H9 (cell line): ENCODE results near the gene AP3D1. TPM values are rescaled to one million over a fixed set of nuclear protein-coding genes. Genes with fewer than 3 reads are reported as not detected.

Source experiments
- DNase-seq: peaks from one replicate; pipeline ENCODE4 v3.0.0-alpha.2; 2017
- H2AFZ ChIP-seq: one replicate; pipeline ENCODE4 v1.6.1; 2013; ENCODE audit warnings: mild to moderate bottlenecking, low read length, control low read depth, moderate library complexity
- H2AK5ac ChIP-seq: 2 replicates; pipeline ENCODE4 v1.6.1; 2013; ENCODE audit warnings: low read length, control low read depth, mixed read lengths; ENCODE audit not compliant: insufficient read length
- H2BK120ac ChIP-seq: one replicate; pipeline ENCODE4 v1.6.1; 2013; ENCODE audit warnings: low read depth, mild to moderate bottlenecking, low read length, control low read depth, inconsistent platforms; ENCODE audit not compliant: poor library complexity, severe bottlenecking
- H2BK12ac ChIP-seq: 2 replicates; pipeline ENCODE4 v1.6.1; 2013; ENCODE audit warnings: low read length, control low read depth, mixed read lengths, low read depth; ENCODE audit not compliant: insufficient read length
- H2BK15ac ChIP-seq: 2 replicates; pipeline ENCODE4 v1.6.1; 2013; ENCODE audit warnings: low read depth, low read length, control low read depth
- H2BK20ac ChIP-seq: one replicate; pipeline ENCODE4 v1.6.1; 2013; ENCODE audit warnings: low read depth, mild to moderate bottlenecking, low read length, control low read depth, inconsistent platforms; ENCODE audit not compliant: poor library complexity, severe bottlenecking
- H2BK5ac ChIP-seq: 2 replicates; pipeline ENCODE4 v1.6.1; 2013; ENCODE audit warnings: low read length, control low read depth, mixed read lengths; ENCODE audit not compliant: insufficient read length
- H3K14ac ChIP-seq: 2 replicates; pipeline ENCODE4 v1.6.1; 2013; ENCODE audit warnings: low read length, control low read depth; ENCODE audit not compliant: insufficient read depth
- H3K18ac ChIP-seq: 2 replicates; pipeline ENCODE4 v1.6.1; 2013; ENCODE audit warnings: low read depth, mild to moderate bottlenecking, mixed read lengths, low read length, control low read depth; ENCODE audit not compliant: insufficient read length
- H3K23ac ChIP-seq: 2 replicates; pipeline ENCODE4 v1.6.1; 2013; ENCODE audit warnings: low read length, control low read depth, mixed read lengths, low read depth; ENCODE audit not compliant: insufficient read length
- H3K23me2 ChIP-seq: 2 replicates; pipeline ENCODE4 v1.6.1; 2013; ENCODE audit warnings: low read depth, mild to moderate bottlenecking, mixed read lengths, low read length, control low read depth; ENCODE audit not compliant: insufficient read length, poor library complexity, severe bottlenecking
- H3K27ac ChIP-seq: 2 replicates; pipeline ENCODE4 v1.5.1; 2013; ENCODE audit warnings: low read length, control low read depth, mixed read lengths, low read depth; ENCODE audit not compliant: insufficient read length
- H3K27me3 ChIP-seq: 2 replicates; pipeline ENCODE4 v1.6.1; 2013; ENCODE audit warnings: low read length, control low read depth, inconsistent platforms; ENCODE audit not compliant: insufficient read depth
- H3K4ac ChIP-seq: 2 replicates; pipeline ENCODE4 v1.6.1; 2013; ENCODE audit warnings: low read depth, mild to moderate bottlenecking, control low read depth, inconsistent platforms, low read length, moderate library complexity
- H3K4me1 ChIP-seq: 2 replicates; pipeline ENCODE4 v1.6.1; 2013; ENCODE audit warnings: low read length, control low read depth, inconsistent platforms; ENCODE audit not compliant: insufficient read depth
- H3K4me2 ChIP-seq: 2 replicates; pipeline ENCODE4 v1.6.1; 2013; ENCODE audit warnings: low read length, control low read depth, mixed read lengths; ENCODE audit not compliant: insufficient read length, insufficient read depth
- H3K56ac ChIP-seq: 2 replicates; pipeline ENCODE4 v1.6.1; 2013; ENCODE audit warnings: low read depth, mild to moderate bottlenecking, mixed read lengths, low read length, control low read depth; ENCODE audit not compliant: insufficient read length
- H3K79me1 ChIP-seq: 2 replicates; pipeline ENCODE4 v1.6.1; 2013; ENCODE audit warnings: low read depth, mild to moderate bottlenecking, moderate library complexity, low read length, control low read depth, inconsistent platforms; ENCODE audit not compliant: insufficient read depth, poor library complexity, severe bottlenecking
- H3K79me2 ChIP-seq: 2 replicates; pipeline ENCODE4 v1.6.1; 2013; ENCODE audit warnings: low read length, control low read depth, inconsistent platforms; ENCODE audit not compliant: insufficient read depth
- H3K9ac ChIP-seq: 2 replicates; pipeline ENCODE4 v1.6.1; 2013; ENCODE audit warnings: low read length, control low read depth, mixed read lengths; ENCODE audit not compliant: insufficient read length; ENCODE audit errors: extremely low read depth
- H3K9me3 ChIP-seq: one replicate; pipeline ENCODE4 v1.6.1; 2013; ENCODE audit warnings: low read depth, low read length, inconsistent platforms; ENCODE audit not compliant: control insufficient read depth
- H3T11ph ChIP-seq: one replicate; pipeline ENCODE4 v1.6.1; 2013; ENCODE audit warnings: mild to moderate bottlenecking, low read length, control low read depth, inconsistent platforms
- H4K20me1 ChIP-seq: one replicate; pipeline ENCODE4 v1.6.1; 2013; ENCODE audit not compliant: control insufficient read depth, insufficient read length, insufficient read depth
- H4K5ac ChIP-seq: 2 replicates; pipeline ENCODE4 v1.6.1; 2013; ENCODE audit warnings: low read depth, mild to moderate bottlenecking, mixed read lengths, low read length, control low read depth; ENCODE audit not compliant: insufficient read length
- H4K8ac ChIP-seq: replicated peaks from 2 replicates; pipeline ENCODE4 v1.6.1; 2013; ENCODE audit warnings: low read length, control low read depth, mixed read lengths, low read depth; ENCODE audit not compliant: insufficient read length
- H4K91ac ChIP-seq: 2 replicates; pipeline ENCODE4 v1.6.1; 2013; ENCODE audit warnings: low read depth, mild to moderate bottlenecking, moderate library complexity, mixed read lengths, low read length, control low read depth; ENCODE audit not compliant: insufficient read length
- H3K27ac Mint-ChIP-seq, 3 experiments: 2 replicates in 2 of 3; 3 replicates in 1 of 3; pipeline ENCODE4 v1.8.0; 2020 to 2021; ENCODE audit warnings: mixed read lengths in 3 of 3, mild to moderate bottlenecking in 1 of 3, moderate library complexity in 1 of 3
- H3K27me3 Mint-ChIP-seq: 2 replicates; pipeline ENCODE4 v1.8.0; 2021; ENCODE audit warnings: low read depth, mild to moderate bottlenecking, moderate library complexity, mixed read lengths
- H3K36me3 Mint-ChIP-seq, 3 experiments: 2 replicates in 2 of 3; 3 replicates in 1 of 3; pipeline ENCODE4 v1.8.0; 2020 to 2021; ENCODE audit warnings: low read depth in 3 of 3, mixed read lengths in 3 of 3; ENCODE audit not compliant: insufficient read depth in 1 of 3
- H3K4me1 Mint-ChIP-seq, 2 experiments: 2 replicates each; pipeline ENCODE4 v1.8.0; 2020; ENCODE audit warnings: mixed read lengths in 2 of 2
- H3K4me3 Mint-ChIP-seq, 2 experiments: 2 replicates in 1 of 2; 3 replicates in 1 of 2; pipeline ENCODE4 v1.8.0; 2020 to 2021; ENCODE audit warnings: mild to moderate bottlenecking in 2 of 2, mixed read lengths in 2 of 2, moderate library complexity in 1 of 2
- H3K9me3 Mint-ChIP-seq, 2 experiments: 2 replicates in 1 of 2; 3 replicates in 1 of 2; pipeline ENCODE4 v1.8.0; 2020; ENCODE audit warnings: mild to moderate bottlenecking in 2 of 2, mixed read lengths in 2 of 2, moderate library complexity in 1 of 2
- CTCF ChIP-seq: fragments of 200-600 bp; sonication (generic); conservative IDR thresholded peaks from 3 replicates; pipeline ENCODE4 v1.8.0; 2021; ENCODE audit warnings: antibody characterized with exemption, mild to moderate bottlenecking
- WGBS: extraction: QIAGEN DNeasy Blood & Tissue Kit; methylation state at CpG from one replicate; pipeline ENCODE4 v1.1.7; 2013; ENCODE audit warnings: missing lambda C conversion rate, low lambda C conversion rate, mixed read lengths; ENCODE audit not compliant: insufficient read length; ENCODE audit errors: extremely low coverage; 5-methylcytosine and 5-hydroxymethylcytosine counted together
- total RNA-seq: library from RNA; stranded (reverse); gene quantifications from 2 replicates; pipeline ENCODE4 v1.2.1, GENCODE V29; 2021

AP3D1 gene
- total RNA-seq, 1 experiment from 2014 or later = 142 TPM

GRCh38 chr19:2150794-2151338 is 500 bp downstream of the AP3D1 start:
- Histone ChIP-seq H3K56ac (no peak overlapping the region), H4K5ac (no peak overlapping the region), H3K4me2 (peak overlapping the region; percentile 71), H2BK12ac (no peak overlapping the region), H2AFZ (no peak overlapping the region), H4K20me1 (peaks cover 2% of the 10 kb centered on the region), H3K27me3 (no peaks in the 10 kb centered on the region), H2BK15ac (no peak overlapping the region), H2AK5ac (no peak overlapping the region), H4K8ac (no peak overlapping the region), H3K4me1 (no peaks in the 10 kb centered on the region), H3K79me1 (peaks cover 2% of the 10 kb centered on the region), H3K4ac (no peak overlapping the region), H3K14ac (peak overlapping the region; percentile 87; the same call in 1 of the 2 replicates), H3K9ac (peak overlapping the region; percentile 90), H2BK5ac (no peak overlapping the region), H2BK120ac (no peak overlapping the region), H3K18ac (no peak overlapping the region), H4K91ac (no peak overlapping the region), H2BK20ac (no peak overlapping the region), H3K23ac (no peak overlapping the region), H3K79me2 (peaks cover 45% of the 10 kb centered on the region; the same call in 1 of the 2 replicates), H3K23me2 (peaks cover 8% of the 10 kb centered on the region), H3K27ac (no peak overlapping the region), H3T11ph (no peak overlapping the region), H3K9me3 (no peaks in the 10 kb centered on the region)
- WGBS = no CpG with 5 or more reads among the region's 36 CpGs
- no peak for TF ChIP-seq CTCF
- no peaks in the 10 kb centered on the region for H3K27me3 Mint-ChIP-seq
- H3K4me1 Mint-ChIP-seq = peaks cover 25 to 31% of the 10 kb centered on the region in 2 experiments
- H3K36me3 Mint-ChIP-seq = peaks cover 0 to 21% (median 15%) of the 10 kb centered on the region in 3 experiments; a peak in 6 of 7 replicates
- peak overlapping the region; percentile 86 to 93 for H3K4me3 Mint-ChIP-seq
- no peaks in the 10 kb centered on the region for H3K9me3 Mint-ChIP-seq
- no peak for DNase-seq
- peak overlapping the region in 1 of 3 experiments; percentile 90; a peak in 1 of 7 replicates for H3K27ac Mint-ChIP-seq
